Left hindlimb (tissue), 1 donor: ENCODE measurements around the gene NTSR1.

ENCODE experiments used
- DNase-seq: peaks from one replicate; pipeline ENCODE4 v3.0.0-alpha.2; 2018

The NTSR1 gene

DNA sequence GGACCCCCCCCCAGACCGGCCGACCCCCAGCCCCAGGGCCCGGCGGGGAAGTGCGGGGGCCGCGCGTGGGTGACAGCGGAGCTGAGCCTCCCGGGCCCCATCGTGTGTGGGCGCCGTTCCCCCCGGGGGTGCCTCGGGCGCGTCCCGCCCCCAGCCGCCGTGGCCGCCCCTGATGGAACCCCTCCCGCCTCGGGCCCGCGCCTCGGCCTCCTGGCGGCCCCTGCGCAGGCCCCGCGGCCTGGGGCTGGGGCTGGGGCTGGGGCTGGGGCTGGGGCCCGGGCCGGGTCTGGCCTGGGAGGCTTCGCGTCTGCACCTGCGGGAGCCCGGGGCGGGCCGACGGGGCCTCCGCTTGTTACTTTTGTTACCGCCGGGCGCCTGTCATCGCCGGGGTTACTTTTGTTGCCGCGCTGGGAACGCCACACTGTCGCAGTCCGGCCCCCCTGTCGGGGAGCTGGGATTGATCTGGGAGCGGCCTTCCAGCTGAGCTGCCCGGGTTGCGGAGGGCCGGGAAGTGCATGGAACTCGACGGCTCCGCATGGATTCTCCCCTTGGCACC is 96.6 kb downstream of the NTSR1 start:
- DNase-seq = no peak

DNA sequence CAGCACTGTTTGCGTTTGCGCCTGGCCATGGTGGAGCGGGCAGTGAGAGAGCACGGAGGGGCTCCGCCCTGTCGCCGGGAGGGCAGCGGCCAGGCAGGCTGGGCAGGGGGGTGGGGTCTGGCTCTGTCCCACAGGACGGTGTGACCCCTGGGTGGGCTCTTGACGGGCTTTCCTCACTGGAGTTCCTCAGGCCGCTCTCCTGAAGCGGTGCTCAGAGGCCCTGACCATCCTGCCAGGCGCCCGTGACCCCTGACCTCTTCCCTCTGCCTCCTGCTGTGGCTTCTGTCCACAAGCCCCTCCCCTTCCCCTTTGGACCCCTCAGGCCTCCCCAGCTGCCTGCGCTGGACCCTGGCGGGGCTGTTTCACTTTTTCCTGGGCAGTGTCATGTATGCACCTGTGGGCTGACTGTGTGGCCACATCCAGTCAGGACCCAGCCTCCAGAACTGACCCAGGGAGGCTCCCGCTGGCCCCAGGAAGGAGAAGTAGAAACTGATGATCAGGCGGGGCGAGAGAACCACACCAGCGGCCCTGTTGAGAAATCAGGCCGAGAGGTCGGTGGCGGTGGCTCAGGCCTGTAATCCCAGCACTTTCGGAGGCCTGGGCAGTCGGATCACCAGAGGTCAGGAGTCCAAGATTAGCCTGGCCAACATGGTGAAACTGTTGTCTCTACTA is 97.2 kb downstream of the NTSR1 start:
- DNase-seq = no peak

DNA sequence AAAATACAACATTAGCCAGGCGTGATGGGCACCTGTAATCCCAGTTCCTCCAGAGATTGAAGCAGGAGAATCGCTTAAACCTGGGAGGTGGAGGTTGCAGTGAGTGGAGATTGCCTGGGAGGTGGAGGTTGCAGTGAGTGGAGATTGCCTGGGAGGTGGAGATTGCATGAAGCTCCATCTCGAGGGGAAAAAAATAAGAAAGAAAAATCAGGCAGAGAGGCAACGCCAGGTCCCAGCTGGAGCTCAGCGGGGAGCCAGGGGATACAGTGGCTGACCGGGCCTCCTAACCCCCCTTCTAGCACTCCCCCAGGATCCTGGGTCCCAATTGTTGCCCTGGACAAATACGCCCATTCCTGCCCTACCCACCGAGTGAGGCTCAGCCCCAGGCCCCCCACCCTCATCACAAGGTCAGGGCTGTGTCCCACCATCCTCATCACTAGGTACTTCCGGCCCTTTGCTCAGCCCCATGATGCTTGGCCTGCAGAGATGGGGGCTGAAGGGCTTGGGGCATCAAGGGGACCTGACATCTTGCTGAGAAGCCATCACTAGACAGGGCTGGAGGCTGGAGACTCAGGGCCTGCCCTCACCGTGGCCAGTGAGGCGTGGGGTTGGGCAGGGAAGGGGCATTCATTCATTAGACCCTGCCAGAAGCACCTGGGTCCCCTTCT is 97.9 kb downstream of the NTSR1 start:
- DNase-seq = no peak

DNA sequence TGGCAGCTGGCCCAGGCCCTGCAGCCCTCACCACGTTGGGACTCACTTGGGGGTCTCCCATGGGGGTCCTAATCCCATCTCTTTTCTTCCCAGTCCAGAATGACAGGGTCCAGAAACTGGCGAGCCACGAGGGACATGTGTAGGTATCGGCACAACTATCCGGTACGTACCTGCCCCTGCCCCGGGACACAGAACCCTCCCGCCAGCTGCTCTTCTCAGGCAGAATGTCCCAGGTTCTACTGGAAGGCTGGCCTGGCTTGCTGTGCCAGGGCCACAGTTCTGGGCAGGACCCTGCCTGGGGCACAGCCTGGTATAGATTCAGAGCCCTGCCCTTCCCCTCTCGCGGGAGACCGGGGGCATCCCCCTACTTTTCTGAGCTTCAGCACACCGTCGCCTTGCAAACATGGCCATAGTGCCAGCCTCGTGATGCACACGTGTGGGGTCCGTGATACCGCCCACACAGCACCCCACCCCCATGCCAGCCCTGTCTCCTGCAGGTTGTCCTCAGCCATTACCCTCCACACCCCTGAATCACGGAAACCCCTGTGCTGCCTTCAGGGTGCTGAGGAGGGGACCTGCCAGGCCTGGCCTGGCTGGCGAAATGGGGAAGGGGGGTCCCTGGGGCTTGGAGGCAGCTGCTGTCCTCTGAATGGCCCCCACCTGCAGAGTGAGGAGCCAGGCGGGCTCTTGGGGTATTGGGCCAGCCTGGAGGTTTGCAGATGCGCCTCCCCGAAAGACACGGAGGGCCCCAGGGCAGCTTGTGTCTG is 99.0 kb downstream of the NTSR1 start:
- no peak for DNase-seq

DNA sequence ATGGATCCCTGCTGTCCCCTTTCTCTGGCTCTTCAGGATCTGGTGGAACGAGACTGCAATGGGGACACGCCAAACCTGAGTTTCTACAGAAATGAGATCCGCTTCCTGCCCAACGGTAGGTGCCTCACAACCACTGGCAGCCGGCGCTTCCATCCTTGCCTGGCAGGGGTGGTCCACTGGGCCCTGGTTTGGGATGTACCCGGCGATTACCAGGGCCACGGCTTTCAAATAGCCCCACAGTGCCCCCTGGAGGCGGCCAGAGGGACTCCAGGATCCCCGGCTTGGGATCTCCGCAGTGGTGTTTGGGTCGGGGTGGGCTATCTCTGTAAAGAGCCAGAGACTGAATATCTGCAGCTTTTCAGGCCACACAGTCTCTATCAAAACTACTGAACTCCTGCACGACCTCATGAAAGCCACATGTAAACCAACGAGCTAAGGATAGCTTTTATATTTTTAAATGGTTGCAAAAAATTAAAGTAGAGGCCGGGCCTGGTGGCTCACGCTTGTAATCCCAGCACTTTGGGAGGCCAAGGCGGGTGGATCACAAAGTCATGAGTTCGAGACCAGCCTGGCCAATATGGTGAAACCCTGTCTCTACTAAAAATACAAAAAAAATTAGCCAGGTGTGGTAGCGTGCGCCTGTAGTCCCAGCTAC is 99.7 kb downstream of the NTSR1 start:
- DNase-seq = peak; percentile 78

DNA sequence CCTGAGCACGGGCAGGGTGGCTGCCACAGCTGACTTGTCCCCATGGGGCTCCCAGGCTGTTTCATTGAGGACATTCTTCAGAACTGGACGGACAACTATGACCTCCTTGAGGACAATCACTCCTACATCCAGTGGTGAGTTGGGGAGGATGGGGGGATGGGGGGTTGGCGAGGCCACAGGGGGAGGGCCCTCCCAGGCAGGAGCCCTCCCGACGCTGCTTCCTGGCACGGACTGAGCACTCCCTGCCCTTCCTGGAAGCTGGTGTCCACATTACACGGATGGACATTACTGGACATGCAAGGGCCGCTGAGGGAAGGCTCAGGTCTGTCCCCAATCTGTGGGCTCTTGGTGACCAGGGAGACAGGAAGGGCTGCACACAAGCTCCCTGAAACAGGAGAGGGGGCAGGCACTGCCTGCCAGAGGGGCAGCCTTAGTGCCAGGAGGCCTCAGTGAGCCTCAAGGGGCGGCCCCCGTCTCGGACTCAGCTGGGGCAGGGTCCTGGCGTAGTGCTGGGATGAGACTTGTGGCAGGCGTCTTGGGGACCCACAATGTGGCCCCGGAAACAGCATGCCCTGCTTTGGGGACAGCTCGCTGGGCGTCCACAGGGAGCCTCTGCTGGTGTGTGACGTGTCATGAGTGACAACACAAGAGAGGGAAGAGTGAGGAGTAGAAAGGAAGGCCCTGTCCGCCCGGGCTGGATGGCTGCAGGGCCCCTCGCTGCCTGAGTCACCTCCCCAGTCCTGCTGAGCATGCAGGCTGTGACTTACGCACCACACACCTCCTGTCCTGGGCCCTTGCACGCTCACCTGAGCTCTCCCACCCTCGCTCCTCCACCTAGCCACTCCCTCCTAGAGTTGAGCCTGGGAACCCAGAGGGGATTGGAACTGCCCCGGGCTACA is 101.1 kb downstream of the NTSR1 start:
- DNase-seq = no peak

DNA sequence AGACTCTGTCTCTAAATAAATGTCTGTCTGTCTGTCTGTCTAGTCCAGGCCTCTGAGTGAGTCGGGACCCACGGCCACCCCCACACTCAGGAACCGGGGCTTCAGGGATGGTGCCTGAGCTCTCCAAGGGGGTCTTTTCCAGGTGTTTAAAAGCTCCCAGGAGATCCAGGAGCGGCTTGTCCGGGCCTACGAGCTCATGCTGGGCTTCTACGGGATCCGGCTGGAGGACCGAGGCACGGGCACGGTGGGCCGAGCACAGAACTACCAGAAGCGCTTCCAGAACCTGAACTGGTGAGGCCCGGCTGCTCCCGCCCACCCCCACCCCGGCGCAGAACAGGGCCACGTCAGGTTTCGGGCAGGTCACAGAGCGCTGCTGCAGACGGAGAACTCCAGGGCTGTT is 102.7 kb downstream of the NTSR1 start:
- DNase-seq = no peak

DNA sequence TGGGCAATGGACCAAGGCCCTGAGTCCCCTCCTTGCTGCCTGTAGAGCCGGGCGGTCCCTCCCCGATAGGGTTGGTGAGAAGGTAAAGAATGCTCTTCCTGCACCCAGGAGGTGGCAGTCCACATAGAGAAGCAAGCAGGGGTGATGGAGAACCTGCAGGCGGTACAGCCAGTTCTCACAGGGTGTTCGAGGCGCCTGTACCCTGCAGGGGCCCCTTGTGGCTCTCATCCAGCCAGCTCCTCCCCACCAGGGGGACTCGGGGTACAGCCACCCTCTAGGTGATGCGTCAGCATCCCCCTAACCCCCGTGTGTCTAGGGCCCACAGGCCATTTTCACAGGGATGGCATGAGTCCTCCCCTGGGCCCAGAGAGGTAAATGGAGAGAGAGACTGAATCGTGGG is 103.1 kb downstream of the NTSR1 start:
- DNase-seq = no peak
